ENCODE data around the gene AGAP5. TPM values are rescaled to one million over a fixed set of nuclear protein-coding genes. Genes with fewer than 3 reads are reported as not detected.

AGAP5 gene
- total RNA-seq, 4 donors from 2014 or later: 2.1 to 10.1 (median 5.8) TPM

DNA sequence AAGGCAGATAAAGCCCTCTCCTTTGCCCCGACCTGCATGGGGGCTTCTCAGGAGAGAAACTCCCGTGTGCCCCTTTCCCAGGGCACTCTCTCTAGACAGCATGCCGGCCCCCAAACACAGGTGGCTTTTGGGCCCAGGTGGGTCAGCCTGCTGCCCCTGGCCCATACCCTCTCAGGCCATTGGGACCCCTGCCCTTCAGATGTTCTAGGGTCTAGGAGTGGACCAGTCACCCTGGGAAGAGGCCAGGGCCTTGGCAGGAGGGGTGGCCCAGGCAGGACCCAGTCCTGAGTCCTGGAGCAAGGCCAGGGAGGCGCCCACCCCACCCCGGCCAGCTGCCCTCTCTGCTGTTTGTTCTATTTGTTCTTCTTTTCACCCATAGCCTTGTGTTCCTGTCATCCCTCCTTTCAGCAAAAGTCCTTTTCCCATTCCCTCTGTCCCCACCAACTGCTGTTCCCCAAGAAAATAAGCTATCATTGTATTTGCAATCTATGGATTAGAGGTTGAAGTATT is 36.9 kb upstream of the AGAP5 start:
- H3K27me3 ChIP-seq: no peaks in the 10 kb centered on the region
- peaks cover 18% of the 10 kb centered on the region for H3K4me1 ChIP-seq
- DNase-seq (ENCODE audit: low spot score in 2 of 2): no peak
- peaks cover 41% of the 10 kb centered on the region for H3K36me3 ChIP-seq
- no peak overlapping the region for H3K27ac ChIP-seq
- no peak for TF ChIP-seq EP300 (IDR thresholded peaks at IDR 0.05)
- no peak for TF ChIP-seq POLR2AphosphoS5 (IDR thresholded peaks at IDR 0.05)
- TF ChIP-seq POLR2A (IDR thresholded peaks at IDR 0.05): no peak
- TF ChIP-seq, protein P1, sequence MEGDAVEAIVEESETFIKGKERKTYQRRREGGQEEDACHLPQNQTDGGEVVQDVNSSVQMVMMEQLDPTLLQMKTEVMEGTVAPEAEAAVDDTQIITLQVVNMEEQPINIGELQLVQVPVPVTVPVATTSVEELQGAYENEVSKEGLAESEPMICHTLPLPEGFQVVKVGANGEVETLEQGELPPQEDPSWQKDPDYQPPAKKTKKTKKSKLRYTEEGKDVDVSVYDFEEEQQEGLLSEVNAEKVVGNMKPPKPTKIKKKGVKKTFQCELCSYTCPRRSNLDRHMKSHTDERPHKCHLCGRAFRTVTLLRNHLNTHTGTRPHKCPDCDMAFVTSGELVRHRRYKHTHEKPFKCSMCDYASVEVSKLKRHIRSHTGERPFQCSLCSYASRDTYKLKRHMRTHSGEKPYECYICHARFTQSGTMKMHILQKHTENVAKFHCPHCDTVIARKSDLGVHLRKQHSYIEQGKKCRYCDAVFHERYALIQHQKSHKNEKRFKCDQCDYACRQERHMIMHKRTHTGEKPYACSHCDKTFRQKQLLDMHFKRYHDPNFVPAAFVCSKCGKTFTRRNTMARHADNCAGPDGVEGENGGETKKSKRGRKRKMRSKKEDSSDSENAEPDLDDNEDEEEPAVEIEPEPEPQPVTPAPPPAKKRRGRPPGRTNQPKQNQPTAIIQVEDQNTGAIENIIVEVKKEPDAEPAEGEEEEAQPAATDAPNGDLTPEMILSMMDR (IDR thresholded peaks at IDR 0.05): no peak
- no peaks in the 10 kb centered on the region for H3K9me3 ChIP-seq
- 69% methylated on average over 2 of the region's 5 CpGs for WGBS
- no peak overlapping the region for H3K4me3 ChIP-seq

DNA sequence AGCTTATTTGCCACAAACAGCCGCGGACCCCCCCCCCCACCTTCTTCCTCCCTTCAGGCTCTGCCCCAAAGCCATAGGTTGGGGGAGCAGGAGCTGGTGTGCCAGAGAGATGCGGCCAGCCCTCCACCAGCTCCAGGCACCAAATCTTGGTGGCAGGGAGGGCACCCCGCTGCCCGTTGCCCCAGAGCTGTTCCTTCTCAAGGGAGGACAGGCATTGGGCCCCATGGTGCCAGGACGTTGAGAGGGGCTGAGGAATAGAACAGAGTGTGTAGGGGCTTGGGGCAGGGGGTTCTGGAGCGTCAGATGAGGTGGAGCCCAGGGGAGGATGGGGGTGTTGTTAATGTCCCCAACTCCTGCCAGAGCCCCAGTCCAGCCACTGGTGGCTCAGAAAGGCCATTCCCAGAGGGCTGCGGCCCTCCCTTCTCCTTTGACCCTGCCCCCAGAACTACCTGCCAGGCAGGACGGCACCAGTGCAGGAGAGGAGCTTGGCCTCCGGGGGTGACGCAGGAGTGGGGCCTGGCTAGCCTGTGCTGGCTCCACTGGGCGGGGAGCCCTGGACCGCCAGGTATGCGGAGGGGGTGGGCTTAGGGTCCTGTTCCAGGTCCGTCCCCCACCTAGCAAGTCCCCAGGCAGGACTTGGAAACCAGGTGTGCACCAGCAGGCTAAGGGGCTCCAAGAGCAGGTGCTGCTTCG is 36.3 kb upstream of the AGAP5 start:
- Histone ChIP-seq H3K27me3 (no peaks in the 10 kb centered on the region), H3K27ac (no peak overlapping the region), H3K9me3 (no peaks in the 10 kb centered on the region), H3K4me3 (no peak overlapping the region), H3K36me3 (peaks cover 41% of the 10 kb centered on the region), H3K4me1 (peaks cover 23% of the 10 kb centered on the region)
- WGBS: 83% methylated on average over 8 of the region's 16 CpGs
- DNase-seq (ENCODE audit: low spot score in 2 of 2): no peak
- TF ChIP-seq POLR2AphosphoS5 (IDR thresholded peaks at IDR 0.05) (no peak), POLR2A (IDR thresholded peaks at IDR 0.05) (no peak), EP300 (IDR thresholded peaks at IDR 0.05) (no peak)
- TF ChIP-seq, protein P1 (IDR thresholded peaks at IDR 0.05): no peak

DNA sequence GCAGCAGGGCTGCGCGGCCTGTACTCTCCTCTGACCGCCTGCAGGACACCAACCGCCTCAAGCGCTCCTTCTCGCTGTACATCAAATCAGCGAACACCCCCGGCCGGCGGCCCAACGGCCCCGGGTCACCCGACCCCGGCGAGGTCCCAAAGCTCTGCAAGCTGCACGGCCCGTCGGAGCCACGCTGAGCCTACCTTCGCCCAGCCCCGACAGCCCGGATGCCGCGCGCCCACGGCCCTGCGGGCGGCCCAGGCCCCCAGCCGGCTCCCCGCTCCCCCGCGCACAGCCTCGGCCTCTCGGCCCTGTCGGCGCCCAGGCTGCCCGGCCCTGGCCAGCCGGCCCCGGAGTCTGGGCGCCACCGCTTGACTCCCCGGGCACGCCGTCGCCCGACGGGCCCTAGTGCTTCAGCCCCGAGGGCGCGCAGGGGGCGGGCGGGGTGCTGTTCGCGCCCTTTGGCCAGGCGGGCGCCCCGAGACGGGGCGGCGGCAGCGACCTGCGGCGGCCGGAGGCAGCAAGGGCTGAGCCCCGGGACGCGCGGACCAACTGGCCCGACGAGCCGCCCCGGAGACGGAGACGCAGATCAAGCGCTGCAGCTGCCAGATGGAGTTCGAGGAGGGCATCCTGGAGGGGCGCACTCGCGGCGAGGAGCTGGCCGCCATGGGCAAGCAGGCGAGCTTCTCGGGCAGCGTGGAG is 35.2 kb upstream of the AGAP5 start:
- Histone ChIP-seq H3K27me3 (no peaks in the 10 kb centered on the region), H3K9me3 (no peaks in the 10 kb centered on the region), H3K36me3 (peaks cover 41% of the 10 kb centered on the region), H3K4me3 (no peak overlapping the region), H3K4me1 (peaks cover 26% of the 10 kb centered on the region), H3K27ac (no peak overlapping the region)
- no peak for DNase-seq (ENCODE audit: low spot score in 2 of 2)
- 80% methylated on average over 50 of the region's 84 CpGs for WGBS
- TF ChIP-seq POLR2AphosphoS5 (IDR thresholded peaks at IDR 0.05) (no peak), EP300 (IDR thresholded peaks at IDR 0.05) (no peak), POLR2A (IDR thresholded peaks at IDR 0.05) (no peak)
- TF ChIP-seq, protein P1 (IDR thresholded peaks at IDR 0.05): no peak

DNA sequence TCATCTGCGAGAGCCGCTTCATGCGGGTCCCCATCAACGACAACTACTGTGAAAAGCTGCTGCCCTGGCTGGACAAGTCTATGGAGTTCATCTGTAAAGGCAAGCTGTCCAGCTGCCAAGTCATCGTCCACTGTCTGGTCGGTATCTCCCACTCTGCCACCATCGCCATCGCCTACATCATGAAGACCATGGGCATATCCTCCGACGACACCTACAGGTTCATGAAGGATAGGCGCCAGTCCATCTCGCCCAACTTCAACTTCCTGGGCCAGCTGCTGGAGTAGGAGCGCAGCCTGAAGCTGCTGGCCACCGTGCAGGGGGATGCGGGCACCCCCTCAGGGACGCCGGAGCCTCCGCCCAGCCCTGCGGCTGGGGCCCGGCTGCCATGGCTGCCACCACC is 34.5 kb upstream of the AGAP5 start:
- H3K36me3 ChIP-seq: peaks cover 35% of the 10 kb centered on the region
- H3K4me1 ChIP-seq: peaks cover 26% of the 10 kb centered on the region
- no peak overlapping the region for H3K27ac ChIP-seq

More for the DNA sequence above, 34.5 kb upstream of the AGAP5 start:
- Histone ChIP-seq H3K27me3 (no peaks in the 10 kb centered on the region), H3K9me3 (no peaks in the 10 kb centered on the region), H3K4me3 (no peak overlapping the region)
- DNase-seq (ENCODE audit: low spot score in 2 of 2): no peak
- 95% methylated on average over 16 of the region's 20 CpGs for WGBS
- TF ChIP-seq EP300 (IDR thresholded peaks at IDR 0.05) (no peak), POLR2AphosphoS5 (IDR thresholded peaks at IDR 0.05) (no peak), POLR2A (IDR thresholded peaks at IDR 0.05) (no peak)
- TF ChIP-seq, protein P1 (IDR thresholded peaks at IDR 0.05): no peak

Measured in suprapubic skin (tissue), 4 donors.